GM23338 (cell line): Measurements from ENCODE around the gene AZIN2.

ENCODE experiments used
- CTCF ChIP-seq, 2 experiments: fragments of 200-600 bp in 1 of 2; sonication (generic) in 1 of 2; conservative IDR thresholded peaks; 2 replicates each; pipeline versions ENCODE4 v1.5.1 to v1.6.1; 2016 to 2017; ENCODE audit warnings: antibody characterized with exemption in 2 of 2, low read depth in 2 of 2, mild to moderate bottlenecking in 2 of 2, moderate library complexity in 1 of 2
- ETS1 ChIP-seq: IDR thresholded peaks from 2 replicates; pipeline ENCODE4 v1.6.1; 2016; ENCODE audit warnings: antibody characterized with exemption
- EZH2 ChIP-seq: fragments of 200-600 bp; sonication (generic); IDR thresholded peaks from one replicate; pipeline ENCODE4 v1.8.0; 2017; ENCODE audit warnings: antibody characterized with exemption, mild to moderate bottlenecking, low read depth; ENCODE audit not compliant: unreplicated experiment
- EZH2phosphoT487 ChIP-seq: fragments of 200-600 bp; sonication (generic); IDR thresholded peaks from one replicate; pipeline ENCODE4 v1.8.1; 2018; ENCODE audit warnings: antibody characterized with exemption; ENCODE audit not compliant: unreplicated experiment
- JUNB ChIP-seq: IDR thresholded peaks from one replicate; pipeline ENCODE4 v1.6.1; 2016; ENCODE audit warnings: antibody characterized with exemption; ENCODE audit not compliant: unreplicated experiment
- POLR2AphosphoS5 ChIP-seq: IDR thresholded peaks from 2 replicates; pipeline ENCODE4 v1.6.1; 2016; ENCODE audit warnings: antibody characterized with exemption, low read depth
- ZNF114 ChIP-seq: fragments of 250-450 bp; sonication (Bioruptor Pico); IDR thresholded peaks from 2 replicates; pipeline ENCODE4 v1.5.0; 2020; ENCODE audit warnings: mild to moderate bottlenecking, moderate library complexity
- ZNF462 ChIP-seq: fragments of 250-450 bp; sonication (Bioruptor Pico); IDR thresholded peaks from 2 replicates; pipeline ENCODE4 v1.5.0; 2020; ENCODE audit warnings: mild to moderate bottlenecking, moderate library complexity

GRCh38 chr1:33080373-33080772 lies 580 bp upstream of the AZIN2 start:
- TF ChIP-seq CTCF (conservative IDR thresholded peaks at IDR 0.05; ENCODE audit: low read depth in 2 of 2) (no peak), POLR2AphosphoS5 (no peak), ZNF114 (no peak), EZH2phosphoT487 (no peak), EZH2 (no peak), ZNF462 (CRISPR knock-in tag) (no peak), ETS1 (no peak), JUNB (no peak)
